Liver (tissue), 9 donors: ENCODE measurements around the gene ITPRID2. TPM values are rescaled to one million over a fixed set of nuclear protein-coding genes. Genes with fewer than 3 reads are reported as not detected.

ENCODE experiments used
- DNase-seq: peaks from one replicate; pipeline ENCODE4 v3.0.0-alpha.2; 2017; ENCODE audit warnings: low spot score
- H3K27ac ChIP-seq, 2 donors: one replicate each; pipeline ENCODE4 v1.7.0; 2013; ENCODE audit warnings: inconsistent platforms in 2 of 2, low read length in 2 of 2, control low read depth in 1 of 2, low read depth in 1 of 2, mild to moderate bottlenecking in 1 of 2
- H3K27me3 ChIP-seq, 4 donors: one replicate each; pipeline versions ENCODE4 v1.6.1 to v1.7.0; 2013; ENCODE audit warnings: low read length in 3 of 4, inconsistent platforms in 1 of 4, mild to moderate bottlenecking in 1 of 4, moderate library complexity in 1 of 4; ENCODE audit not compliant: control insufficient read depth in 4 of 4, insufficient read depth in 4 of 4
- H3K36me3 ChIP-seq, 4 donors: one replicate each; pipeline versions ENCODE4 v1.6.1 to v1.7.0; 2013; ENCODE audit warnings: low read length in 3 of 4, mild to moderate bottlenecking in 3 of 4, low read depth in 1 of 4, moderate library complexity in 1 of 4; ENCODE audit not compliant: control insufficient read depth in 4 of 4, insufficient read depth in 3 of 4
- H3K4me1 ChIP-seq, 4 donors: one replicate each; pipeline versions ENCODE4 v1.6.1 to v1.7.0; 2013; ENCODE audit warnings: low read length in 3 of 4, mild to moderate bottlenecking in 3 of 4, moderate library complexity in 1 of 4; ENCODE audit not compliant: control insufficient read depth in 4 of 4, insufficient read depth in 4 of 4
- H3K4me3 ChIP-seq, 3 donors: one replicate each; pipeline versions ENCODE4 v1.6.1 to v1.7.0; 2013; ENCODE audit warnings: low read length in 3 of 3, control low read depth in 1 of 3, low read depth in 1 of 3, mild to moderate bottlenecking in 1 of 3
- H3K9ac ChIP-seq, 2 donors: one replicate each; pipeline ENCODE4 v1.7.0; 2013; ENCODE audit warnings: low read length in 2 of 2, mild to moderate bottlenecking in 2 of 2, moderate library complexity in 2 of 2, control low read depth in 1 of 2, low read depth in 1 of 2
- H3K9me3 ChIP-seq, 4 donors: one replicate each; pipeline versions ENCODE4 v1.6.1 to v1.7.0; 2013; ENCODE audit warnings: low read length in 3 of 4; ENCODE audit not compliant: control insufficient read depth in 4 of 4
- ATF3 ChIP-seq: IDR thresholded peaks from 2 replicates; pipeline ENCODE4 v1.6.1; 2016; ENCODE audit warnings: antibody characterized with exemption
- EGR1 ChIP-seq, 2 donors: IDR thresholded peaks; 2 replicates each; pipeline ENCODE4 v1.6.1; 2016 to 2018; ENCODE audit warnings: antibody characterized with exemption in 2 of 2, low read depth in 2 of 2
- FOXA1 ChIP-seq: IDR thresholded peaks from 2 replicates; pipeline ENCODE4 v1.6.1; 2016; ENCODE audit warnings: antibody characterized with exemption
- FOXA2 ChIP-seq: IDR thresholded peaks from 2 replicates; pipeline ENCODE4 v1.6.1; 2016; ENCODE audit warnings: antibody characterized with exemption
- GABPA ChIP-seq, 2 donors: IDR thresholded peaks in 1 of 2; conservative IDR thresholded peaks in 1 of 2; 2 replicates each; pipeline ENCODE4 v1.6.1; 2016; ENCODE audit warnings: antibody characterized with exemption in 2 of 2, mild to moderate bottlenecking in 1 of 2, moderate library complexity in 1 of 2
- HNF4A ChIP-seq, 2 donors: conservative IDR thresholded peaks; 2 replicates each; pipeline ENCODE4 v1.6.1; 2016; ENCODE audit warnings: antibody characterized with exemption in 2 of 2, mild to moderate bottlenecking in 2 of 2
- HNF4G ChIP-seq: IDR thresholded peaks from 2 replicates; pipeline ENCODE4 v1.6.1; 2016; ENCODE audit warnings: antibody characterized with exemption
- RAD21 ChIP-seq, 2 donors: IDR thresholded peaks; 2 replicates each; pipeline ENCODE4 v1.6.1; 2016; ENCODE audit warnings: antibody characterized with exemption in 2 of 2, mild to moderate bottlenecking in 2 of 2
- REST ChIP-seq: IDR thresholded peaks from 2 replicates; pipeline ENCODE4 v1.6.1; 2016; ENCODE audit warnings: antibody characterized with exemption, mild to moderate bottlenecking
- RXRA ChIP-seq, 2 donors: IDR thresholded peaks; 2 replicates each; pipeline ENCODE4 v1.6.1; 2017 to 2018; ENCODE audit warnings: antibody characterized with exemption in 2 of 2, mild to moderate bottlenecking in 1 of 2
- TAF1 ChIP-seq: conservative IDR thresholded peaks from 2 replicates; pipeline ENCODE4 v1.6.1; 2016; ENCODE audit warnings: antibody characterized with exemption, mild to moderate bottlenecking
- YY1 ChIP-seq: IDR thresholded peaks from 2 replicates; pipeline ENCODE4 v1.6.1; 2016; ENCODE audit warnings: antibody characterized with exemption, mild to moderate bottlenecking
- ZBTB33 ChIP-seq: IDR thresholded peaks from 2 replicates; pipeline ENCODE4 v1.6.1; 2016; ENCODE audit warnings: antibody characterized with exemption
- WGBS: extraction: QIAGEN DNeasy Blood & Tissue Kit; methylation state at CpG from one replicate; pipeline ENCODE4 v1.1.7; 2013; 5-methylcytosine and 5-hydroxymethylcytosine counted together
- polyA plus RNA-seq, 2 donors: library from polyadenylated mRNA; stranded (reverse) in 1 of 2; unstranded in 1 of 2; fragments of 200-250 nt in 1 of 2; fragments of >200 nt in 1 of 2; fragmentation: Nextera tagmentation in 1 of 2; extraction: Ambion mirVana in 1 of 2; gene quantifications; one replicate each; pipeline versions ENCODE4 v1.2.1 to v1.2.3, GENCODE V29; 2013 to 2015
- total RNA-seq, 2 donors: library from RNA; depleted of rRNA; stranded (reverse); fragments of >200 nt; gene quantifications; one replicate each; pipeline ENCODE4 v1.2.3, GENCODE V29; 2014
- TF ChIP-seq, protein P1 (sequence below): IDR thresholded peaks from 2 replicates; pipeline ENCODE4 v1.6.1; 2016; ENCODE audit warnings: antibody characterized with exemption
- TF ChIP-seq, protein P2 (sequence below): fragments of 150-350 bp; IDR thresholded peaks from 2 replicates; pipeline ENCODE4 v1.5.1; 2017; ENCODE audit warnings: improper control_type of control experiment, low read depth, low read length; ENCODE audit not compliant: missing input control
- donor health status: healthy.
- donor health status: healthy.
- donor health status: healthy.
- donor health status: healthy.
- donor health status: healthy.

The ITPRID2 gene
- total and polyA plus RNA-seq, 4 donors: 31.2 to 145 (median 55.1) TPM

GRCh38 chr2:181923121-181923520, 31.6 kb downstream of the ITPRID2 start:
- H3K36me3 ChIP-seq: peaks cover 5 to 49% (median 36%) of the 10 kb centered on the region in 4 donors
- 82% methylated on average over 1 of the region's 1 CpG for WGBS

More at GRCh38 chr2:181923121-181923520, 31.6 kb downstream of the ITPRID2 start:
- Histone ChIP-seq H3K4me1 (peaks cover 0 to 14% (median 4%) of the 10 kb centered on the region in 4 donors), H3K9ac (no peak overlapping the region), H3K9me3 (no peaks in the 10 kb centered on the region), H3K27ac (no peak overlapping the region), H3K4me3 (no peak overlapping the region), H3K27me3 (no peaks in the 10 kb centered on the region)
- TF ChIP-seq FOXA2 (no peak), FOXA1 (no peak), ZBTB33 (no peak), EGR1 (IDR thresholded peaks at IDR 0.05; ENCODE audit: low read depth in 2 of 2) (no peak), ATF3 (no peak), TAF1 (no peak), HNF4G (no peak), GABPA (IDR thresholded peaks at IDR 0.05 in 1 of 2, conservative IDR thresholded peaks at IDR 0.05 in 1 of 2) (no peak), RXRA (IDR thresholded peaks at IDR 0.05) (no peak), YY1 (no peak), REST (no peak), HNF4A (conservative IDR thresholded peaks at IDR 0.05) (no peak), RAD21 (IDR thresholded peaks at IDR 0.05) (no peak)
- TF ChIP-seq, protein P1, sequence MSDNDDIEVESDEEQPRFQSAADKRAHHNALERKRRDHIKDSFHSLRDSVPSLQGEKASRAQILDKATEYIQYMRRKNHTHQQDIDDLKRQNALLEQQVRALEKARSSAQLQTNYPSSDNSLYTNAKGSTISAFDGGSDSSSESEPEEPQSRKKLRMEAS: no peak
- TF ChIP-seq, protein P2, sequence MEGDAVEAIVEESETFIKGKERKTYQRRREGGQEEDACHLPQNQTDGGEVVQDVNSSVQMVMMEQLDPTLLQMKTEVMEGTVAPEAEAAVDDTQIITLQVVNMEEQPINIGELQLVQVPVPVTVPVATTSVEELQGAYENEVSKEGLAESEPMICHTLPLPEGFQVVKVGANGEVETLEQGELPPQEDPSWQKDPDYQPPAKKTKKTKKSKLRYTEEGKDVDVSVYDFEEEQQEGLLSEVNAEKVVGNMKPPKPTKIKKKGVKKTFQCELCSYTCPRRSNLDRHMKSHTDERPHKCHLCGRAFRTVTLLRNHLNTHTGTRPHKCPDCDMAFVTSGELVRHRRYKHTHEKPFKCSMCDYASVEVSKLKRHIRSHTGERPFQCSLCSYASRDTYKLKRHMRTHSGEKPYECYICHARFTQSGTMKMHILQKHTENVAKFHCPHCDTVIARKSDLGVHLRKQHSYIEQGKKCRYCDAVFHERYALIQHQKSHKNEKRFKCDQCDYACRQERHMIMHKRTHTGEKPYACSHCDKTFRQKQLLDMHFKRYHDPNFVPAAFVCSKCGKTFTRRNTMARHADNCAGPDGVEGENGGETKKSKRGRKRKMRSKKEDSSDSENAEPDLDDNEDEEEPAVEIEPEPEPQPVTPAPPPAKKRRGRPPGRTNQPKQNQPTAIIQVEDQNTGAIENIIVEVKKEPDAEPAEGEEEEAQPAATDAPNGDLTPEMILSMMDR: no peak
- DNase-seq: no peak
